ENCODE results near the gene DBT. TPM values are rescaled to one million over a fixed set of nuclear protein-coding genes. Genes with fewer than 3 reads are reported as not detected.
A peak's percentile ranks its signal among the peaks of the same experiment; 100 is the strongest.
"Not testable (repeated sequence)": the region's sequence is repeated elsewhere in the genome, so short reads cannot be mapped to it uniquely, and the experiment has no call there.

The DBT gene
- total RNA-seq, 1 experiment from 2014 or later = 16.0 TPM

DNA sequence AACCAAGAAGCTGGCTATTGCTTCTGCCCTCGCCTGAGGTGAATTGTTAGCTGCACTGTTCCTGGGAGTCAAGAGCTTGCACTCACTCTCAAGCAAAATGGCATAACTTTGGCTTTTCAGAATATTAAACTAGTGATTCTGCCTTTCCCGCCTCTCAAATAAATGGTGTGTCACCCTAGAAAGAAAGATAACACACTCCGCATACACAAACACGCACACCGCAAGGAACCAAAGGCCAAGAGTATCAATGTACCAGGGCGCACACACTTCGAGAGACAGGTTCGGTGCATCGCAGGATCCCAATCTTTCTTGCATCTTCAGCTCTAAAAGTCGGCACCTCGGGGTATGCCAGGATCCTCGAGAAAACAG is 15.9 kb upstream of the DBT start:
- ChIA-PET POLR2A (ENCODE audit: unreplicated experiment) (interaction anchor here (0.5 to 1.0 kb wide), 7 partner anchors 16 to 786 kb away, joined by 3 to 7 read pairs (median 5); partner anchors contain the start of genes DBT and SLC35A3), CTCF (interaction anchor here (0.8 to 0.9 kb wide), 2 partner anchors 18 to 268 kb away, joined by 3 read pairs; no protein-coding TSS in a partner anchor)
- Histone ChIP-seq H3K79me2 (ENCODE audit: low read depth) (peaks cover 26% of the 10 kb centered on the region), H2AFZ (peak overlapping the region; percentile 98), H3K9me3 (ENCODE audit: insufficient read depth, low read depth) (no peaks in the 10 kb centered on the region), H3K36me3 (ENCODE audit: low read depth) (peaks cover 16% of the 10 kb centered on the region), H3K27me3 (ENCODE audit: insufficient read depth, low read depth) (no peaks in the 10 kb centered on the region), H3F3A (ENCODE audit: insufficient read depth, low read depth) (no peaks in the 10 kb centered on the region; the same call in 1 of the 2 replicates), H3K27ac (no peak overlapping the region), H3K4me1 (replicated peaks; ENCODE audit: insufficient read depth) (peaks cover 14% of the 10 kb centered on the region), H4K20me1 (ENCODE audit: insufficient read depth) (no peaks in the 10 kb centered on the region), H3K9me2 (ENCODE audit: insufficient read depth) (no peaks in the 10 kb centered on the region), H3K4me2 (peak overlapping the region; percentile 81), H3K4me3 (peak overlapping the region; percentile 76)
- intact Hi-C loops (cut with micrococcal nuclease; ENCODE audit: unreplicated experiment) = no loop called here
- DNase-seq = peak in 1 of 2 experiments; percentile 51
- BruUV-seq (replicated peaks) = TSS peak; percentile 85
- TF ChIP-seq CTCF (conservative IDR thresholded peaks at IDR 0.05) (no peak), EZH2 (IDR thresholded peaks at IDR 0.05; ENCODE audit: low read depth) (no peak)

DNA sequence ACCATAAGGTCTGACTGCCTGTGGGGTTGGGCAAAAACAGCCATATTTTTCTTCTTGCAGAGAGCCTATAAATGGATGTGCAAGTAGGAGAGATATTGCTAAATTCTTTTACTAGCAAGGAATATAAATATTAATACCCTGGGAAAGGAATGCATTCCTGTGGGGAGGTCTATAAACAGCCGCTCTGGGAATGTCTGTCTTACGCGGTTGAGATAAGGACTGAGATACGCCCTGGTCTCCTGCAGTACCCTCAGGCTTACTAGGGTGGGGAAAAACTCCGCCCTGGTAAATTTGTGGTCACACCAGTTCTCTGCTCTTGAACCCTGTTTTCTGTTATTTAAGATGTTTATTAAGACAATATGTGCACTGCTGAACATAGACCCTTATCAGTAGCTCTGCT is 14.4 kb upstream of the DBT start:
- intact Hi-C loops (cut with micrococcal nuclease; ENCODE audit: unreplicated experiment); POLR2A ChIA-PET (ENCODE audit: unreplicated experiment): not testable (repeated sequence)

DNA sequence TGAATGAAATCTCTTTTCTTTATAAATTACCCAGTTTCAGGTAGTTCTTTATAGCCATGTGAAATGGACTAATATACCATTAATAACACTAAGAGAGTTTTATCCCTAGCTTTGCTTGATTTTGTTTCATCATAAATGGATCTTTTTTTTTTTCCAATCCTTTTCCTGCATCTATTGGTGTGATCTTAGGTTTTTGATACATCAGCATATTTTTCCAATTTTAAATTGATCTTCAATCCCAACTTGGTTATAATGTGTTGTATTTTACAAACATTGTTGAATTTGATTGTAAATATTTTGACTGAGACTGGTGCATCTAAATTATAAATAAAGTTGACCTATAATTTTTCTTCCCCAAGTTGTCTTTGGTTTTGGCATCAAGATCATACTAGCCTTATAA is 12.1 kb upstream of the DBT start:
- no peaks in the 10 kb centered on the region for H3K36me3 ChIP-seq (ENCODE audit: low read depth)
- no peak for DNase-seq
- TF ChIP-seq CTCF (conservative IDR thresholded peaks at IDR 0.05) (no peak), EZH2 (IDR thresholded peaks at IDR 0.05; ENCODE audit: low read depth) (no peak)
- peaks cover 6% of the 10 kb centered on the region for H3K79me2 ChIP-seq (ENCODE audit: low read depth)
- H3K27ac ChIP-seq = no peak overlapping the region
- H3F3A ChIP-seq (ENCODE audit: insufficient read depth, low read depth) = no peaks in the 10 kb centered on the region; the same call in 1 of the 2 replicates
- H3K9me2 ChIP-seq (ENCODE audit: insufficient read depth) = no peaks in the 10 kb centered on the region
- H4K20me1 ChIP-seq (ENCODE audit: insufficient read depth) = no peaks in the 10 kb centered on the region
- H3K4me2 ChIP-seq = no peak overlapping the region
- no TSS peak for BruUV-seq (replicated peaks)
- H3K4me3 ChIP-seq = no peak overlapping the region
- peaks cover 5% of the 10 kb centered on the region; the same call in 1 of the 2 replicates for H3K9me3 ChIP-seq (ENCODE audit: insufficient read depth, low read depth)
- POLR2A ChIA-PET (ENCODE audit: unreplicated experiment) = no interaction called here
- H3K4me1 ChIP-seq (replicated peaks; ENCODE audit: insufficient read depth) = peaks cover 6% of the 10 kb centered on the region
- no peak overlapping the region for H2AFZ ChIP-seq
- no peaks in the 10 kb centered on the region for H3K27me3 ChIP-seq (ENCODE audit: insufficient read depth, low read depth)
- intact Hi-C loops (cut with micrococcal nuclease; ENCODE audit: unreplicated experiment) = no loop called here
- CTCF ChIA-PET = no interaction called here

More for the DNA sequence above, 14.4 kb upstream of the DBT start:
- H3K27me3 ChIP-seq (ENCODE audit: insufficient read depth, low read depth); H4K20me1 ChIP-seq (ENCODE audit: insufficient read depth); H3K27ac ChIP-seq; H3K4me2 ChIP-seq; CTCF ChIA-PET; H2AFZ ChIP-seq; H3K9me2 ChIP-seq (ENCODE audit: insufficient read depth); H3F3A ChIP-seq (ENCODE audit: insufficient read depth, low read depth); DNase-seq; BruUV-seq (replicated peaks); H3K4me3 ChIP-seq; H3K9me3 ChIP-seq (ENCODE audit: insufficient read depth, low read depth): not testable (repeated sequence)
- H3K79me2 ChIP-seq (ENCODE audit: low read depth) = peaks cover 26% of the 10 kb centered on the region
- H3K4me1 ChIP-seq (replicated peaks; ENCODE audit: insufficient read depth) = peaks cover 14% of the 10 kb centered on the region
- H3K36me3 ChIP-seq (ENCODE audit: low read depth) = peaks cover 12% of the 10 kb centered on the region

DNA sequence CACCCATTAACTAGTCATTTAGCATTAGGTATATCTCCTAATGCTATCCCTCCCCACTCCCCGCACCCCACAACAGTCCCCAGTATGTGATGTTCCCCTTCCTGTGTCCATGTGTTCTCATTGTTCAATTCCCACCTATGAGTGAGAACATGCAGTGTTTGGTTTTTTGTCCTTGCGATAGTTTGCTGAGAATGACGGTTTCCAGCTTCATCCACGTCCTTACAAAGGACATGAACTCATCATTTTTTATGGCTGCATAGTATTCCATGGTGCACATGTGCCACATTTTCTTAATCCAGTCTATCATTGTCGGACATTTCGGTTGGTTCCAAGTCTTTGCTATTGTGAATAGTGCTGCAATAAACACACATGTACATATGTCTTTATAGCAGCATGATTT is 8.8 kb upstream of the DBT start:
- H4K20me1 ChIP-seq (ENCODE audit: insufficient read depth); H3K4me1 ChIP-seq (replicated peaks; ENCODE audit: insufficient read depth); H3K4me3 ChIP-seq; POLR2A ChIA-PET (ENCODE audit: unreplicated experiment); H3K79me2 ChIP-seq (ENCODE audit: low read depth); H3K36me3 ChIP-seq (ENCODE audit: low read depth); H3K4me2 ChIP-seq; H2AFZ ChIP-seq; H3K9me3 ChIP-seq (ENCODE audit: insufficient read depth, low read depth); BruUV-seq (replicated peaks); intact Hi-C loops (cut with micrococcal nuclease; ENCODE audit: unreplicated experiment); H3F3A ChIP-seq (ENCODE audit: insufficient read depth, low read depth); CTCF ChIA-PET; H3K9me2 ChIP-seq (ENCODE audit: insufficient read depth); H3K27ac ChIP-seq; DNase-seq; H3K27me3 ChIP-seq (ENCODE audit: insufficient read depth, low read depth): not testable (repeated sequence)

DNA sequence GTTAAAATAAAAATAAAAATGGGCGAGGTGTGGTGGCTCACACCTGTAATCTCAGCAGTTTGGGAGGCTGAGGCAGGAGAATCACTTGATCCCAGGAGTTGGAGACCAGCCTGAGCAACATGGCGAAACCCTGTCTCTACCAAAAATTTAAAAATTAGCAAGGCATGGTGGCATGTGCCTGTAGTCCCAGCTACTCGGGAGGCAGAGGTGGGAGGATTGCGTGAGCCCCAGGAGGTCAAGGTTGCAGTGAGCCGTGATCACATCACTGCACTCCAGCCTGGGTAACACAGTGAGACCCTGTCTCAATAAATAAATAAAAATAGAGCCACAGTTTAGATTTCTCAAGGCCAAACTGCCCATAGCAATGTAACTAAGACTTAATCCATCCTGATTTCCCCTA is 6.6 kb upstream of the DBT start:
- H3K36me3 ChIP-seq (ENCODE audit: low read depth); H3K9me3 ChIP-seq (ENCODE audit: insufficient read depth, low read depth); H3K79me2 ChIP-seq (ENCODE audit: low read depth); H2AFZ ChIP-seq; H3F3A ChIP-seq (ENCODE audit: insufficient read depth, low read depth); H3K4me3 ChIP-seq; BruUV-seq (replicated peaks); POLR2A ChIA-PET (ENCODE audit: unreplicated experiment); DNase-seq; H3K27me3 ChIP-seq (ENCODE audit: insufficient read depth, low read depth); H3K4me1 ChIP-seq (replicated peaks; ENCODE audit: insufficient read depth); H3K4me2 ChIP-seq; intact Hi-C loops (cut with micrococcal nuclease; ENCODE audit: unreplicated experiment); H3K9me2 ChIP-seq (ENCODE audit: insufficient read depth); CTCF ChIA-PET; H4K20me1 ChIP-seq (ENCODE audit: insufficient read depth); H3K27ac ChIP-seq: not testable (repeated sequence)

Data from PC-9 (cell line).